Endothelial cell of umbilical vein (primary cell): Measurements from ENCODE around the gene TBCE. TPM values are rescaled to one million over a fixed set of nuclear protein-coding genes. Genes with fewer than 3 reads are reported as not detected.

Experiments
- BruUV-seq: library from RNA; stranded (reverse); fragments of 400-500 nt; replicated peaks from 2 replicates; lab custom pipeline; 2021; lab: Mats Ljungman, UMichigan
- CTCF ChIA-PET: fragments of 300-600, 350-600 bp; sonication (Branson Sonifier 250); formaldehyde crosslinking; loops from one replicate; lab custom pipeline; 2021; ENCODE audit warnings: antibody characterized with exemption, inconsistent platforms; lab: Charles Lee
- POLR2A ChIA-PET: fragments of 300-600, 350-600 bp; sonication (Branson Sonifier 250); formaldehyde crosslinking; loops from one replicate; lab custom pipeline; 2021; ENCODE audit warnings: antibody characterized with exemption, inconsistent platforms; lab: Charles Lee
- DNase-seq: peaks from one replicate; pipeline ENCODE4 v3.0.0-alpha.2; 2011; ENCODE audit warnings: low read depth, low spot score
- FAIRE-seq: peaks from 2 replicates; lab custom pipeline; 2011; peaks lifted over from hg19 to GRCh38; lab: Jason Lieb, UNC
- H2AFZ ChIP-seq: 2 replicates; pipeline ENCODE4 v1.6.0; 2012; ENCODE audit warnings: low read depth, low read length, control low read depth, inconsistent platforms
- H3K27ac ChIP-seq: 2 replicates; pipeline ENCODE4 v1.5.1; 2011; ENCODE audit warnings: low read depth, mild to moderate bottlenecking, control low read depth, low read length, moderate library complexity; ENCODE audit not compliant: insufficient read depth
- H3K27me3 ChIP-seq, 2 experiments: 2 replicates each; pipeline versions ENCODE4 v1.6.0 to v1.6.1; 2011; ENCODE audit warnings: low read length in 2 of 2, mixed read lengths in 1 of 2; ENCODE audit not compliant: control insufficient read depth in 2 of 2, insufficient read depth in 2 of 2
- H3K36me3 ChIP-seq, 2 experiments: 2 replicates in 1 of 2; 3 replicates in 1 of 2; pipeline ENCODE4 v1.5.1; 2011; ENCODE audit warnings: low read length in 2 of 2, mild to moderate bottlenecking in 1 of 2, moderate library complexity in 1 of 2; ENCODE audit not compliant: control insufficient read depth in 2 of 2, insufficient read depth in 2 of 2; ENCODE audit errors: extremely low read depth in 1 of 2
- H3K4me1 ChIP-seq: 3 replicates; pipeline ENCODE4 v1.5.1; 2011; ENCODE audit warnings: mild to moderate bottlenecking, low read length; ENCODE audit not compliant: control insufficient read depth, insufficient read depth; ENCODE audit errors: extremely low read depth
- H3K4me2 ChIP-seq: 2 replicates; pipeline ENCODE4 v1.6.1; 2011; ENCODE audit warnings: low read length, control low read depth, mixed read lengths; ENCODE audit not compliant: insufficient read depth
- H3K4me3 ChIP-seq, 3 experiments: fragments of 200-600 bp in 1 of 3; sonication (generic), shearing (Covaris generic) in 1 of 3; replicated peaks in 1 of 3; 2 replicates each; pipeline ENCODE4 v1.5.1; 2011 to 2016; ENCODE audit warnings: control low read depth in 3 of 3, low read length in 3 of 3, mild to moderate bottlenecking in 2 of 3, inconsistent platforms in 1 of 3, low read depth in 1 of 3, moderate library complexity in 1 of 3; ENCODE audit not compliant: insufficient read depth in 1 of 3
- H3K79me2 ChIP-seq: 2 replicates; pipeline ENCODE4 v1.6.0; 2012; ENCODE audit warnings: low read length, inconsistent platforms; ENCODE audit not compliant: control insufficient read depth, insufficient read depth
- H3K9ac ChIP-seq: replicated peaks from 2 replicates; pipeline ENCODE3; 2011; ENCODE audit warnings: low read length, control low read depth; ENCODE audit not compliant: insufficient read depth; ENCODE audit errors: extremely low read depth
- H3K9me1 ChIP-seq: replicated peaks from 3 replicates; pipeline ENCODE4 v1.6.0; 2011; ENCODE audit warnings: mild to moderate bottlenecking, low read length; ENCODE audit not compliant: control insufficient read depth, insufficient read depth; ENCODE audit errors: extremely low read depth
- H3K9me3 ChIP-seq: replicated peaks from 2 replicates; pipeline ENCODE4 v1.5.1; 2012; ENCODE audit warnings: low read length, inconsistent platforms; ENCODE audit not compliant: control insufficient read depth, insufficient read depth
- H4K20me1 ChIP-seq: replicated peaks from 2 replicates; pipeline ENCODE3; 2011; ENCODE audit warnings: mild to moderate bottlenecking, low read length; ENCODE audit not compliant: control insufficient read depth, insufficient read depth; ENCODE audit errors: extremely low read depth
- EZH2 ChIP-seq: IDR thresholded peaks from 2 replicates; pipeline ENCODE4 v1.6.1; 2012; ENCODE audit warnings: borderline replicate concordance, low read depth, mild to moderate bottlenecking, moderate library complexity, low read length, inconsistent platforms; ENCODE audit not compliant: severe bottlenecking
- MAX ChIP-seq: IDR thresholded peaks from 2 replicates; pipeline ENCODE4 v1.6.1; 2011; ENCODE audit not compliant: insufficient read depth, insufficient read length
- POLR2AphosphoS5 ChIP-seq: IDR thresholded peaks from 2 replicates; pipeline ENCODE4 v1.6.1; 2012; ENCODE audit warnings: low read depth, mild to moderate bottlenecking, control low read depth, low read length, moderate library complexity; ENCODE audit not compliant: insufficient read depth
- dilution Hi-C: fragments of 300-500 bp; cut with MboI; formaldehyde crosslinking; loops from one replicate; pipeline ENCODE4 v1.15.0; 2019; ENCODE audit warnings: low sequenced_read_pairs; ENCODE audit not compliant: extremely low pct_ligation_motif_present
- intact Hi-C: fragments of 100-400 bp; cut with micrococcal nuclease; formaldehyde crosslinking; loops from one replicate; pipeline ENCODE4 v1.10.0; 2022
- polyA plus RNA-seq, 4 experiments: library from polyadenylated mRNA; depleted of rRNA in 3 of 4; stranded (reverse) in 3 of 4; unstranded in 1 of 4; fragments of >200 nt; gene quantifications; 2 replicates each; pipeline versions ENCODE4 v1.2.1 to v1.2.3, GENCODE V29; 2011 to 2012; ENCODE audit warnings: missing spikeins in 1 of 4
- total RNA-seq: library from RNA; stranded (reverse); gene quantifications from 2 replicates; pipeline ENCODE4 v1.2.3, GENCODE V29; 2021
- TF ChIP-seq, protein P1 (sequence below), 2 donors: IDR thresholded peaks; 1 replicate in 1 of 2; 2 replicates in 1 of 2; pipeline ENCODE4 v1.5.1; 2011; ENCODE audit warnings: low read length in 2 of 2, mild to moderate bottlenecking in 2 of 2, moderate library complexity in 2 of 2, control low read depth in 1 of 2, inconsistent platforms in 1 of 2, low read depth in 1 of 2; ENCODE audit not compliant: insufficient read depth in 1 of 2; ENCODE audit errors: extremely low read depth in 1 of 2

Gene TBCE
- total and polyA plus RNA-seq, 2 donors (not counting 3 experiments of a cell fraction or from before 2014, with no cell fraction given) = 13.7 to 32.6 TPM

DNA sequence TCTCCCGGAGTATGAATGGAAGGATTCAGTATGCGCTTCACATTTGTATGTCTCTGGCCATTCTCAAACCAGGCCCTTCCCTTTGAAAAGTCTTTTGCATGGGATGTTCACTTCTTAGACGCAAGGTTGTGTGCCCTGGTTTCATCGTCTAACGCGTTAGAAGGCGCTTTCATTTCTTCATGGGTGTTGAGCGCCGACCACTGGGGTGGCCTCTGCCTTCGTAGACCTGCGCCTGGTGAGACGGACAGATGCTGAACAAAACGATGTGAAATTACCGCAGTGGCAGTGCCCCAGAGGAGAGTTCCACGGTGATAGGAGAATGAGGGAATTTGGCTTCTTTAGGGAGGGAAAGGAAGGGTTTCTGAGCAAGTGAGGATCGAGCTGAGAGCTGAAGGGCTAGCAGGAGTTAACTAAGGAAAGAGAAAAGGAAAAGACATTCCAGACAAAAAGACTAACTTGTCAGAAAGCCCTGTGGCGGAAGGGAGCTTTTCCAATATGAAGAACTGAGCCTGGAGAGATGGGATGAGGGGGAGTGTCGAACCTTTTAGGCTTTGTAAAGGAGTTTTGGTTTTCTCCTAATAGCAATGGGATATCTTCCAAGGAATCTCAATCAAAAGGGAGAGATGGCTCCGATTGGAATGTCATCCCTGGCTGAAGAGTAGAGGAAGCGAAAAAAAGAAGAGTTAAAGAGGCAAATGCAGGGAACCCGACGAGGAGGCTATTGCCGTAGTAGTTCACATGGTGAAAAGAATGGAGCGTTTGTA lies 37.9 kb upstream of the TBCE start:
- Histone ChIP-seq H3K9ac (peak overlapping the region; percentile 88), H3K4me2 (peak overlapping the region; percentile 93), H4K20me1 (peaks cover 9% of the 10 kb centered on the region), H3K79me2 (peaks cover 73% of the 10 kb centered on the region), H3K9me3 (no peaks in the 10 kb centered on the region), H2AFZ (peak overlapping the region; percentile 55), H3K27ac (peak overlapping the region; percentile 79), H3K27me3 (no peaks in the 10 kb centered on the region), H3K4me1 (peaks cover 28% of the 10 kb centered on the region), H3K4me3 (peak overlapping the region; percentile 58 to 93 (median 68)), H3K9me1 (no peaks in the 10 kb centered on the region), H3K36me3 (no peaks in the 10 kb centered on the region)
- BruUV-seq = TSS peak; percentile 80
- TF ChIP-seq, protein P1, sequence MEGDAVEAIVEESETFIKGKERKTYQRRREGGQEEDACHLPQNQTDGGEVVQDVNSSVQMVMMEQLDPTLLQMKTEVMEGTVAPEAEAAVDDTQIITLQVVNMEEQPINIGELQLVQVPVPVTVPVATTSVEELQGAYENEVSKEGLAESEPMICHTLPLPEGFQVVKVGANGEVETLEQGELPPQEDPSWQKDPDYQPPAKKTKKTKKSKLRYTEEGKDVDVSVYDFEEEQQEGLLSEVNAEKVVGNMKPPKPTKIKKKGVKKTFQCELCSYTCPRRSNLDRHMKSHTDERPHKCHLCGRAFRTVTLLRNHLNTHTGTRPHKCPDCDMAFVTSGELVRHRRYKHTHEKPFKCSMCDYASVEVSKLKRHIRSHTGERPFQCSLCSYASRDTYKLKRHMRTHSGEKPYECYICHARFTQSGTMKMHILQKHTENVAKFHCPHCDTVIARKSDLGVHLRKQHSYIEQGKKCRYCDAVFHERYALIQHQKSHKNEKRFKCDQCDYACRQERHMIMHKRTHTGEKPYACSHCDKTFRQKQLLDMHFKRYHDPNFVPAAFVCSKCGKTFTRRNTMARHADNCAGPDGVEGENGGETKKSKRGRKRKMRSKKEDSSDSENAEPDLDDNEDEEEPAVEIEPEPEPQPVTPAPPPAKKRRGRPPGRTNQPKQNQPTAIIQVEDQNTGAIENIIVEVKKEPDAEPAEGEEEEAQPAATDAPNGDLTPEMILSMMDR (IDR thresholded peaks at IDR 0.05; ENCODE audit: extremely low read depth in 1 of 2, insufficient read depth in 1 of 2, low read depth in 1 of 2, low read length in 2 of 2) = no peak
- no peak for TF ChIP-seq POLR2AphosphoS5
- TF ChIP-seq EZH2 = no peak
- TF ChIP-seq MAX = no peak
- DNase-seq = no peak
- ChIA-PET POLR2A (interaction anchor here (0.5 to 2.2 kb wide), 2 partner anchors 15 to 38 kb away, joined by 3 to 8 read pairs; partner anchors contain the start of gene TBCE), CTCF (interaction anchor here (1.0 to 5.7 kb wide), 9 partner anchors 8 to 173 kb away, joined by 3 to 56 read pairs (median 4); no protein-coding TSS in a partner anchor)
- intact Hi-C loops (loop anchor here (2.0 to 10.0 kb wide), 4 partner anchors 132 to 675 kb away; partner anchors contain the start of genes B3GALNT2 and RBM34), dilution Hi-C loops (no loop called here)
- no peak for FAIRE-seq
